CD4-positive, alpha-beta T cell treated with Interleukin-10 for 1 hour (primary cell): ENCODE results near the gene RNF4.
"Not testable (repeated sequence)": the region's sequence is repeated elsewhere in the genome, so short reads cannot be mapped to it uniquely, and the experiment has no call there.

Source experiments
- DNase-seq: peaks from one replicate; pipeline ENCODE4 v3.0.0-alpha.2; 2020

RNF4 gene

GRCh38 chr4:2537011-2537830 is 68.3 kb downstream of the RNF4 start:
- DNase-seq = peak; percentile 61

GRCh38 chr4:2543580-2544191 is 74.8 kb downstream of the RNF4 start:
- DNase-seq = not testable (repeated sequence)

- no peak for DNase-seq
Observed at GRCh38 chr4:2545321-2546013, 76.6 kb downstream of the RNF4 start.

- DNase-seq = no peak
Observed at GRCh38 chr4:2546286-2546823, 77.4 kb downstream of the RNF4 start.

GRCh38 chr4:2546961-2547691 is 78.2 kb downstream of the RNF4 start:
- not testable (repeated sequence) for DNase-seq

- no peak for DNase-seq
Observed at GRCh38 chr4:2551118-2551517, 82.2 kb downstream of the RNF4 start.

GRCh38 chr4:2552806-2553205 is 83.9 kb downstream of the RNF4 start:
- DNase-seq = no peak

- no peak for DNase-seq
Observed at GRCh38 chr4:2558301-2558700, 89.4 kb downstream of the RNF4 start.

- DNase-seq = no peak
Observed at GRCh38 chr4:2560167-2560566, 91.3 kb downstream of the RNF4 start.
